ENCODE measurements around the gene KIF24. TPM values are rescaled to one million over a fixed set of nuclear protein-coding genes. Genes with fewer than 3 reads are reported as not detected.

Gene KIF24
- total RNA-seq, 1 donor from 2014 or later = 1.4 TPM

DNA sequence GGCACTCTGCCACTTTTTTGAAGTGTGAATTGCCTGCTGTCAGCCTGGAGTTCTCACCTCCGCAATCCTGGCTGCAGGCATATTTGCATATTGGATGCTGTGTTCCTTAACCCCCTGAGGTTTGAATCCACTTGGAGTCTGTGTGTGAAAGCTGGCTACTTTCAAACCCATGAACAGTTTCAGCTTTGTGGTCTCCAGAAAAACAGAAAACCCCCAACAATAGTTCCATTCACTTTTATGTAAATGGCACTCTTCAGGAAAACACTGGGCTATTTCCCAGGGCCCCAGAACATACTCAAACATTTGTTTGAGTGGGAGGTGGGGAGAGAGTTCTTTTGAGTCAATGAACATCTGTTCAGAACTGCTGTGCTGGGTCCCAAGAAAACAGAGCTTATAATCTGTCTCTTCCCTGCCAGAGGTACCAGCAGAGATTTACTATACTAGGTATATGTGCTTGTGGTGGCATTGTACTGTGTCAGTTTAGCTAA, 5.3 kb upstream of the KIF24 start:
- Histone ChIP-seq H3K4me3 (no peak overlapping the region), H3K36me3 (peaks cover 19% of the 10 kb centered on the region), H3K4me1 (peaks cover 7% of the 10 kb centered on the region), H3K27ac (no peak overlapping the region), H3K27me3 (ENCODE audit: low read depth) (no peaks in the 10 kb centered on the region), H3K9me3 (no peaks in the 10 kb centered on the region)
- TF ChIP-seq, protein P1, sequence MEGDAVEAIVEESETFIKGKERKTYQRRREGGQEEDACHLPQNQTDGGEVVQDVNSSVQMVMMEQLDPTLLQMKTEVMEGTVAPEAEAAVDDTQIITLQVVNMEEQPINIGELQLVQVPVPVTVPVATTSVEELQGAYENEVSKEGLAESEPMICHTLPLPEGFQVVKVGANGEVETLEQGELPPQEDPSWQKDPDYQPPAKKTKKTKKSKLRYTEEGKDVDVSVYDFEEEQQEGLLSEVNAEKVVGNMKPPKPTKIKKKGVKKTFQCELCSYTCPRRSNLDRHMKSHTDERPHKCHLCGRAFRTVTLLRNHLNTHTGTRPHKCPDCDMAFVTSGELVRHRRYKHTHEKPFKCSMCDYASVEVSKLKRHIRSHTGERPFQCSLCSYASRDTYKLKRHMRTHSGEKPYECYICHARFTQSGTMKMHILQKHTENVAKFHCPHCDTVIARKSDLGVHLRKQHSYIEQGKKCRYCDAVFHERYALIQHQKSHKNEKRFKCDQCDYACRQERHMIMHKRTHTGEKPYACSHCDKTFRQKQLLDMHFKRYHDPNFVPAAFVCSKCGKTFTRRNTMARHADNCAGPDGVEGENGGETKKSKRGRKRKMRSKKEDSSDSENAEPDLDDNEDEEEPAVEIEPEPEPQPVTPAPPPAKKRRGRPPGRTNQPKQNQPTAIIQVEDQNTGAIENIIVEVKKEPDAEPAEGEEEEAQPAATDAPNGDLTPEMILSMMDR (IDR thresholded peaks at IDR 0.05) = no peak
- intact Hi-C loops (cut with DNase I) = no loop called here
- ATAC-seq (no peak), DNase-seq (no peak)

DNA sequence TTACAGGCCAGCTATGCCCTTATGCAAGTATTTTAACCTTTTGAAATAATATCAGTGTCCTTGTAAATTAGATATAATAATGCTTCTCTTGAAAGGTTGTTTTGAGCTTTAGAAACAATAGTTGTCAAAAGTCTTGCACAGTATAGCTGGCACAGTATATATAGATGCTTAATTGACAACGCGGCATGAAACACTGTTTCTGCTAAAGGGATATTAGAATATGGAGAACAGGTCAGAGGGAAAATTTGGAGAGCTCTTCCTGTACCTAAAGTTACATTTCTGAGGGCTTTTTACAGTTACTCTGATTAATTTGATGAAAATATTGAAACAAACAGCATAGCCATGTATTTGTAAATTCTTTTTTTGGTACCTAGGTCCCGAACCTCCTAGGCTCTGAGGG, 4.8 kb upstream of the KIF24 start:
- Histone ChIP-seq H3K9me3 (no peaks in the 10 kb centered on the region), H3K27ac (no peak overlapping the region), H3K36me3 (peaks cover 13% of the 10 kb centered on the region), H3K4me1 (peaks cover 7% of the 10 kb centered on the region), H3K4me3 (no peak overlapping the region), H3K27me3 (ENCODE audit: low read depth) (no peaks in the 10 kb centered on the region)
- ATAC-seq = no peak
- TF ChIP-seq, protein P1 (IDR thresholded peaks at IDR 0.05) = no peak
- intact Hi-C loops (cut with DNase I) = no loop called here
- DNase-seq = no peak

DNA sequence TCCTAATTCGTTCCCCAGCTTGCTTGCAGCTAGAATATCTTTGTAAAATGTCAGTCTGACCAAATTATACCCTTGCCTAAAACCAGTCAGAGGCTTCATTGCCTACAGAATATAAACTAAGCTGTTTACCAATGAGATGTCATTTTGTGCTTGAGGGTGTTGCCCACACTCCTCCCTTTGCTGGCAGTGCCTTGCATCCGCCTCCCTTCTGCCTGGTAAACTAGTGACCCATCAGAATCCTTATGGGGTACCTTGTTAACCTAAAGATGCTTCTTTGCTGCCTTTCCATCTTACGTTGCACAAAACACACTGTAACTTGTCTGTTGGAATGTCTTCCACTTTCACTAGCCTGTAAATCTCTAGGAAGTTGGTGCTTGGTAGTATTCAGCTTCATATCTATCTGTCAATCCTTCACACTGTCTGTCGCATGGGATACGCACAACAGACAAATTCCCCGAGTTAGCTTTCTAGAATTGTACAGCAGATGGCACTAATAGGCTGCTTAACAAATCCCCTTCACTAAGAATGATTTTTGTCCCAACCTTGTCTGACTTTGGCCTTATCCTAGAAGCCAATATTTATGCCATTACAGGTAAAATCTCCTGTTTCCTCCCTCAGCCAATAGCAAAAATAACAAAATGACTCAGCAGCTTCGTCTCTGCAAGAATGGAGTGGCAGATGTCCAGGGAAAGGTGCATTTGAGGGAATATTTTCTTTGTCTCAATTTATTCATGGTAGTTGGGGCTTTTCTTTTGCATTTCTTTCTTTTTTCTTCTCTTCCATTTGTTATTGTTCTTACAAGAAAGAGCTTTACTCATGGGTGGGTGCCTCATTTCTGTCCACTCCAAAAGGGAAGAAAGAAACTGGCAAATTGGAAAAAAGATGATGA, 3.3 kb upstream of the KIF24 start:
- peaks cover 9% of the 10 kb centered on the region for H3K36me3 ChIP-seq
- no peak for ATAC-seq
- intact Hi-C loops (cut with DNase I) = no loop called here
- no peaks in the 10 kb centered on the region for H3K27me3 ChIP-seq (ENCODE audit: low read depth)
- H3K27ac ChIP-seq = no peak overlapping the region
- TF ChIP-seq, protein P1 (IDR thresholded peaks at IDR 0.05) = peak; percentile 53
- no peak overlapping the region for H3K4me3 ChIP-seq
- no peak for DNase-seq
- H3K4me1 ChIP-seq = peaks cover 17% of the 10 kb centered on the region
- H3K9me3 ChIP-seq = no peaks in the 10 kb centered on the region

DNA sequence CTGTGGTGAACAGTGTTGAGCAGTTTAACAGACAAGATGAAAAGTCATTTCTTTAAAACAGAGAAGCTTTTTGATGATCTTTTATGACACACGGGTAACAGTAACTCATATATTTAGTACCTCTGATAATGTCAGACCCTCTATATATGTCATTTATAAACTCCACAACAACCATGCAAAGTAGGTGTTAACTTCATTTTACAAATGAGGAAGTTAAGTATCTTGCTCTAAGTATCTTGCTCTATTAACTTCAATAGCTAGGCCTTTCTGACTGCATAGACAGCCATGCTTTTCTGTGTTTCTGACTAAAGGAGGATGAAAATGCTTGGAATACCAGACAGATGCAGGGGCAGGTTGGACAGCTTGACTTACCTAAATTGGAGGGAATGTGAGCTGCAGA, 2.1 kb upstream of the KIF24 start:
- peaks cover 9% of the 10 kb centered on the region for H3K36me3 ChIP-seq
- ATAC-seq (no peak), DNase-seq (no peak)
- H3K27me3 ChIP-seq (ENCODE audit: low read depth) = no peaks in the 10 kb centered on the region
- H3K4me3 ChIP-seq = no peak overlapping the region
- no peaks in the 10 kb centered on the region for H3K9me3 ChIP-seq
- H3K4me1 ChIP-seq = peaks cover 17% of the 10 kb centered on the region
- TF ChIP-seq, protein P1 (IDR thresholded peaks at IDR 0.05) = no peak
- intact Hi-C loops (cut with DNase I) = no loop called here
- no peak overlapping the region for H3K27ac ChIP-seq

DNA sequence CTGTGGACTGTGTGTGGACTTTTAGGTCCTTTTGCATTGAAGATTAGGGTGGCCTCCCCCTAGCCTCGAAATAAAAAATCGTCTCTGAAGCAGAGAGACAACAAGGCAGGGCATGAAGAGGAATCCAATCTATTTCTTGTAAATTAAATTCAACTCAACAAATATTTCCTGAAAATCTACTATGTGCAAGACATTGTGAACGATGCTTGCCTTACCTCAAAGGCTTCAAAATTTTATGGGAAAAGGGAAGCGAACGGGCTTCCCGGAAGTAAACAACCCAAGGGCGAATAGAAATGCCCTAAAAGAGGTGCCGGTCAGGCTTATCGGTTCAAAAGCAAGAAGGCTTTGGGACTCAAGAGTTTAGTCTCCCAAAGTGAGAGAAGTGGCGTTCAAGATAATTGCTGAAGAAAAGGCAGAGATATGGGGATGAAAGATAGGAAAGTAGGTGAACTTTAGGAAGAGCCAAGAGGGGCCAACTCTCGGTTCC, 525 bp downstream of the KIF24 start:
- Histone ChIP-seq H3K27me3 (ENCODE audit: low read depth) (no peaks in the 10 kb centered on the region), H3K27ac (peak overlapping the region; percentile 79), H3K4me1 (peaks cover 17% of the 10 kb centered on the region), H3K9me3 (no peaks in the 10 kb centered on the region), H3K4me3 (peak overlapping the region; percentile 67), H3K36me3 (no peaks in the 10 kb centered on the region)
- ATAC-seq (no peak), DNase-seq (no peak)
- intact Hi-C loops (cut with DNase I) = no loop called here
- TF ChIP-seq, protein P1 (IDR thresholded peaks at IDR 0.05) = no peak
